HFF-Myc (cell line): ENCODE results near the gene PDZD8.

Experiments used
- DNase-seq: peaks from one replicate; pipeline ENCODE4 v3.0.0-alpha.2; 2011; ENCODE audit warnings: low read depth; ENCODE audit errors: extremely low read depth
- H3K4me3 ChIP-seq: replicated peaks from 2 replicates; pipeline ENCODE4 v1.5.1; 2011; ENCODE audit warnings: low read depth, mild to moderate bottlenecking, control low read depth, low read length
- CTCF ChIP-seq: IDR thresholded peaks from 2 replicates; pipeline ENCODE4 v1.5.1; 2012; ENCODE audit warnings: mild to moderate bottlenecking, low read depth, low read length, control low read depth; ENCODE audit errors: missing control alignments

Gene PDZD8

DNA sequence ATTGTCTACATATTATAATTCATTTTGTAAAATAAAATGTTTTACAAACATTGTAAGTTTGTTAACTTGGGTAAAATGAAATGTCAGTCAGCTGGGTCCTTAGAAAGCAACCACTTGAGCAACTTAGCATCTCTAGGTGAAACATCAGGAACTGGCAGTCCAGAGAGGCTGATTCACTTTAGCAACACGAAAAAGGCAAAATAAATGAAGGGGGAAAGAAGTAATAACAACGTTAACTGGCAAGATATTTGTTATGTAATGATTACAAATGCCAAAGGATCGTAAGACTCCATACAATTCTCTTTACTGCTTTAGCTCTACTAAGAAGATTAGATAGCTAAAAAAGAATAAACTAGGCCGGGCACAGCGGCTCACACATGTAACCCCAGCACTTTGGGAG, 5.0 kb downstream of the PDZD8 start:
- DNase-seq = no peak
- H3K4me3 ChIP-seq = no peak overlapping the region
- no peak for TF ChIP-seq CTCF

GRCh38 chr10:117367718-117368117, 7.5 kb downstream of the PDZD8 start:
- H3K4me3 ChIP-seq = no peak overlapping the region
- TF ChIP-seq CTCF = no peak
- DNase-seq = no peak

GRCh38 chr10:117366741-117367140, 8.5 kb downstream of the PDZD8 start:
- H3K4me3 ChIP-seq = no peak overlapping the region
- no peak for TF ChIP-seq CTCF
- DNase-seq = no peak

DNA sequence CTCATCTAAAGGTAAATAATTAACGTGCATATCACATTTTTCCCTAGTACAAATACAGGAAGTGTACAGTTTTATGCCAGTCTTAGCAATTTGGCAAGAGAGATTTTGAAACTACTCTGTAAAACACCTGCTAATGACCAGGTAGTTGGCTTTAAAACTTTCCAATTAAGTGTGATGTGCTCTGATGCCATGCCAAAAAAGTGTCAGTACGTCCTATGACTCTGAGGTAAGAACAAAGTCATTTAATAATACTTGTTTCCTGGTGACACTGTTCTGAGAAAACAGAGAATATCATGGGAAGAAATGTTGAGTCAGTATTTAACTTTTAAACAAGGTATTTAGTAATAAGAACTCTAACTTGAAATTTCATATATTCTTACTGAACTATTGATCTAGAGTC, 9.6 kb downstream of the PDZD8 start:
- no peak overlapping the region for H3K4me3 ChIP-seq

DNA sequence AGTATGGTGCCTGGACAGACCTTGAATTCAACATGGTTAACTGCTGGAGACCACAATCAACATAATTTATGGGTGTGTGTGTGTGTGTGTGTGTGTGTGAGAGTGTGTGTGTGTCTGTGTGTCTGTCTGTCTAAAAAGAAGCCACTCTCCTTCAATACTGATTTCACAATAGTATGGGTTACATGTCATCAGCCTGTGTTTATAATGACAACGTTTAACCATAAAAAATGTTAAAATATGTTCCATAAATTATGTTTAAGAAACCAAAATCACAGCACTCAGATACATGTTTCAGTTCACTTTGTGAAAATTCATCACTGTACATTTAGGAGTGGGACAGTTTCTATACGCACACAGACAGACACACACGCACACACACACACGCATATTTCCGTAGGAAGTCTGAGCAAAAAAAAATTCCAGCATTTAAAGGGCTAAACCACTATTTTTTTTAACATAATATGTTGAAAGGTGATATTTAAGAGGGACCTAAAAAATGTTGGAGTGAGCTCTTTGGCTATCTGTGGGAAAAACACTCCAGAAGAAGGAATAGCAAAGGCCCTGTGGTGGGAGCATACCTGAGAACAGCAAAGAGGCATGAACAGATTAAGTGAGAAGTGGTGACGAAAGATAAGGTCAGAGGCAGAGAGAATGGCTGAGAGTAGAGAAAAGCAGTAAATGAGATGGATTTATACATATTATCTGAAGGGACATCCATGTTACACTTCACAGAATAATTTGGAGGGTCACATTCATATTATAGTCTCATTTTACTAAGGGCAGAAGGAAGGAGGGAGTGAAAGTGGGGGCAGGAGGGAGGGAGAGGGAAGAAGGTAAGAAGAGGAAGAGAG, 10.9 kb downstream of the PDZD8 start:
- no peak for DNase-seq
- no peak for TF ChIP-seq CTCF
- no peak overlapping the region for H3K4me3 ChIP-seq

More for the DNA sequence above, 9.6 kb downstream of the PDZD8 start:
- no peak for DNase-seq
- TF ChIP-seq CTCF = no peak

DNA sequence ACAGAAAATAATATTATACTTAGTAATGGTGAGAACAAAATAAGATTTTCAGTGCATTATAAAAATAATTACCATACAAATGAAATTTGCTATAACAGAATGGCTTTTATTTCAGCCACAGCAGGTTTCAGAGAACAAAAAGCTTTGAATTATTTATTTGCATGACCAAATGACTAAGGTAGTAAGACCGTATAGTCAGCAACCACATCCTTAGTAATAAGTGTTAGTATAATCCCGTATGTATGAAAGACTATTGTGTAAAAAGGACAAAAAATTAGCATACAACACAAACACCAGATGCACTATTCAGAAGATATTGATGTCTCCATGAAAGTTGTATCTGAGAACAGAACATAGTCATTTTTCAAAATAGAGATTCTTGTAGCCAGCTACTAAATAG, 12.2 kb downstream of the PDZD8 start:
- TF ChIP-seq CTCF = no peak
- H3K4me3 ChIP-seq = no peak overlapping the region
- no peak for DNase-seq

GRCh38 chr10:117362313-117362712, 12.9 kb downstream of the PDZD8 start:
- no peak for DNase-seq
- TF ChIP-seq CTCF = no peak
- no peak overlapping the region for H3K4me3 ChIP-seq
